K562 (cell line): Measurements from ENCODE around the gene TIMM50. TPM values are rescaled to one million over a fixed set of nuclear protein-coding genes. Genes with fewer than 3 reads are reported as not detected.

Source experiments
- ETV6 ChIP-seq, 3 experiments: fragments of 150-350 bp in 1 of 3; sonication (generic) in 1 of 3; formaldehyde crosslinking in 1 of 3; IDR thresholded peaks; 2 replicates each; pipeline versions ENCODE4 v1.6.1 to v1.8.0; 2014 to 2022; ENCODE audit warnings: borderline replicate concordance in 2 of 3, low read depth in 2 of 3, antibody characterized with exemption in 1 of 3, low read length in 1 of 3, mild to moderate bottlenecking in 1 of 3, missing genetic modification reagents in 1 of 3
- FIP1L1 ChIP-seq: fragments of 200-400 bp; formaldehyde crosslinking; IDR thresholded peaks from 2 replicates; pipeline ENCODE4 v1.6.1; 2018; ENCODE audit warnings: mild to moderate bottlenecking, low read depth, low read length; ENCODE audit not compliant: poor library complexity, severe bottlenecking
- MCM5 ChIP-seq: fragments of 450-650 bp; IDR thresholded peaks from 2 replicates; pipeline ENCODE4 v1.6.1; 2016; ENCODE audit warnings: low read depth
- MXI1 ChIP-seq: IDR thresholded peaks from 2 replicates; pipeline ENCODE4 v1.6.1; 2011; ENCODE audit warnings: low read depth, mild to moderate bottlenecking, improper control_type of control experiment, low read length
- NR4A1 ChIP-seq, 2 experiments: fragments of 250-450 bp in 1 of 2; fragments of 450-650 bp in 1 of 2; sonication (Bioruptor Pico) in 1 of 2; IDR thresholded peaks; 2 replicates each; pipeline versions ENCODE4 v1.4.0 to v1.6.1; 2016 to 2020; ENCODE audit warnings: mild to moderate bottlenecking in 2 of 2, missing compliant biosample characterization in 1 of 2, missing genetic modification characterization in 1 of 2, moderate library complexity in 1 of 2
- PML ChIP-seq: IDR thresholded peaks from 2 replicates; pipeline ENCODE4 v1.6.1; 2012; ENCODE audit warnings: low read length, inconsistent platforms
- RB1 ChIP-seq: fragments of 450-650 bp; IDR thresholded peaks from 2 replicates; pipeline ENCODE4 v1.6.1; 2017; ENCODE audit warnings: low read depth, mild to moderate bottlenecking
- SIRT6 ChIP-seq: IDR thresholded peaks from one replicate; pipeline ENCODE4 v1.6.1; 2012; ENCODE audit warnings: low read depth, mild to moderate bottlenecking, control low read depth, inconsistent platforms, low read length, moderate library complexity
- SRSF7 ChIP-seq: fragments of 200-400 bp; formaldehyde crosslinking; optimal IDR thresholded peaks from 2 replicates; pipeline ENCODE3; 2017; ENCODE audit warnings: mild to moderate bottlenecking, low read depth, low read length
- SRSF9 ChIP-seq: fragments of 200-400 bp; formaldehyde crosslinking; IDR thresholded peaks from 2 replicates; pipeline ENCODE4 v1.6.1; 2017; ENCODE audit warnings: low read depth, low read length, borderline replicate concordance
- TAF1 ChIP-seq: IDR thresholded peaks from 2 replicates; pipeline ENCODE4 v1.6.1; 2011; ENCODE audit warnings: mild to moderate bottlenecking, low read length, moderate library complexity; ENCODE audit not compliant: insufficient read depth, control insufficient read depth, severe bottlenecking; ENCODE audit errors: extremely low read depth
- TBP ChIP-seq: optimal IDR thresholded peaks from 2 replicates; pipeline ENCODE3; 2011; ENCODE audit warnings: low read depth, low read length, improper control_type of control experiment
- ZNF133 ChIP-seq: fragments of 250-450 bp; sonication (Bioruptor Pico); IDR thresholded peaks from 2 replicates; pipeline ENCODE4 v1.4.0; 2020; ENCODE audit warnings: mild to moderate bottlenecking
- ZNF23 ChIP-seq: fragments of 250-450 bp; sonication (Bioruptor Pico); IDR thresholded peaks from 2 replicates; pipeline ENCODE4 v1.4.0; 2020; ENCODE audit warnings: mild to moderate bottlenecking
- ZNF717 ChIP-seq: fragments of 250-450 bp; sonication (Bioruptor Pico); IDR thresholded peaks from 2 replicates; pipeline ENCODE4 v1.5.0; 2021
- polyA plus RNA-seq, 8 experiments: library from polyadenylated mRNA; depleted of rRNA in 4 of 8; stranded (reverse) in 5 of 8; unstranded in 3 of 8; fragments of >200 nt; fragmentation: Nextera tagmentation in 2 of 8; fragmentation: Illumina TruSeq in 1 of 8; extraction: Ambion mirVana in 2 of 8; extraction: Trizol in 1 of 8; gene quantifications; 2 replicates each; pipeline versions ENCODE4 v1.2.1 to v1.2.3, GENCODE V29; 2011 to 2014; ENCODE audit warnings: inconsistent platforms in 1 of 8, missing spikeins in 1 of 8
- total RNA-seq, 7 experiments: library from RNA; depleted of rRNA in 6 of 7; stranded (reverse); fragments of >200 nt in 6 of 7; fragmentation: Illumina TruSeq in 2 of 7; extraction: Trizol in 2 of 7; gene quantifications; 2 replicates each; pipeline versions ENCODE4 v1.2.1 to v1.2.3, GENCODE V29; 2011 to 2021; ENCODE audit warnings: low replicate concordance in 1 of 7
- TF ChIP-seq, protein P1 (sequence below): fragments of 450-650 bp; IDR thresholded peaks from 2 replicates; pipeline ENCODE4 v1.7.0; 2016; ENCODE audit warnings: borderline replicate concordance
- TF ChIP-seq, protein P2 (sequence below): sonication (generic); formaldehyde crosslinking; IDR thresholded peaks from 2 replicates; pipeline ENCODE4 v1.8.0; 2022; ENCODE audit warnings: missing genetic modification reagents, mild to moderate bottlenecking, borderline replicate concordance
- TF ChIP-seq, protein P3 (sequence below): fragments of 450-650 bp; IDR thresholded peaks from 2 replicates; pipeline ENCODE4 v1.6.1; 2018; ENCODE audit warnings: mild to moderate bottlenecking, low read depth; ENCODE audit not compliant: partially characterized antibody
- TF ChIP-seq, protein P4 (sequence below): fragments of 250-450 bp; sonication (Bioruptor Pico); IDR thresholded peaks from 2 replicates; pipeline ENCODE4 v1.5.0; 2020; ENCODE audit warnings: mild to moderate bottlenecking

The TIMM50 gene
- total and polyA plus RNA-seq, 9 of the 15 experiments (the other 6 are each of a cell fraction or from before 2014, with no cell fraction given), result 28.3 to 221 (median 170) TPM

DNA sequence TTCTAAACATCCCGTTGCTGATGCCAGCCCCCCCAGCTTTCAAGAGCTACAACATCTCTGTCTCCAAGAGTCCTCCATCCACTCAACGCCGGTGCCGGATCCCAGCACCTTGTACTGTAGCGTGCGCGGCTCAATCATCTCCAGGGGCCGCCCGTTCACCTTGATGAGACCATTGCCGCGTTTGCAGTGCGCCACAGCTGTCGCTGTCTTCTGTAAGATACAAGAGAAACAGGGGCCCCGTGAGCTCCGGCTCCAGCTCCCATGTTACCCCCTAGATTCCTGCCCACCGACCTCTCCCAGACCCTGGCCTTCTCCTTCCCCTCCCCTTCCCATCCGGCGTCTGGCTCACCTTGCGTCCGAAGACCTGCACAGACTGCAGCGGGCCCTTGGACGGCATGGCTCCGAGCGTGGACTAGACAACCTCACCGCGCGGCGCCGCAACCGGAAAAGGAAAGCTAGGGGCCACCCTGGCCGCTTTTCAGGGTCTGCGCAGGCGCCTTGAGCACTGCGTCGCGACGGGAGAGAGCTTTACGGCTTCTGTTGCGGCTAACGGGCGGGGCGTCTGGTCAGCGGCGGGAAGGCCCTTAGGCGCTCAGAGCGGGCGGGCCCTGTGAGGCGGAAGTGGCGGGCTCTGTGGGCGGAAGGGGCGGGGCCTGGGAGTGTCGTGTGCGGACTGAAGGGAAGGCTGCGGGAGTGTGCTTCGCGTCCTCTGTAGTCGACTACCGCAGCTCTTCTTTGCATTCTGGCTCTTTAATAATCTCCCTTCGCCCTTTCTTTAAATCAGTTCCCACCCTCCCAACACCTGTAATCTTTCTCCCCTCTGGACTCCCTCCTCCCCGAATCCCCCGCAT, 44.9 kb upstream of the TIMM50 start, which contains the start of gene RPS16 (continued):
- TF ChIP-seq, protein P1, sequence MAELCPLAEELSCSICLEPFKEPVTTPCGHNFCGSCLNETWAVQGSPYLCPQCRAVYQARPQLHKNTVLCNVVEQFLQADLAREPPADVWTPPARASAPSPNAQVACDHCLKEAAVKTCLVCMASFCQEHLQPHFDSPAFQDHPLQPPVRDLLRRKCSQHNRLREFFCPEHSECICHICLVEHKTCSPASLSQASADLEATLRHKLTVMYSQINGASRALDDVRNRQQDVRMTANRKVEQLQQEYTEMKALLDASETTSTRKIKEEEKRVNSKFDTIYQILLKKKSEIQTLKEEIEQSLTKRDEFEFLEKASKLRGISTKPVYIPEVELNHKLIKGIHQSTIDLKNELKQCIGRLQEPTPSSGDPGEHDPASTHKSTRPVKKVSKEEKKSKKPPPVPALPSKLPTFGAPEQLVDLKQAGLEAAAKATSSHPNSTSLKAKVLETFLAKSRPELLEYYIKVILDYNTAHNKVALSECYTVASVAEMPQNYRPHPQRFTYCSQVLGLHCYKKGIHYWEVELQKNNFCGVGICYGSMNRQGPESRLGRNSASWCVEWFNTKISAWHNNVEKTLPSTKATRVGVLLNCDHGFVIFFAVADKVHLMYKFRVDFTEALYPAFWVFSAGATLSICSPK, result no peak
- TF ChIP-seq SRSF9 (no peak), TAF1 (peak; percentile 99), PML (peak; percentile 87), ZNF717 (CRISPR knock-in tag) (no peak), MCM5 (no peak), ZNF133 (CRISPR knock-in tag) (no peak), TBP (peak; percentile 98), NR4A1 (CRISPR knock-in tag; IDR thresholded peaks at IDR 0.05) (0 out of 2 replicates have a peak, but pooled peaks have one; percentile 70), NR4A1 (tag; IDR thresholded peaks at IDR 0.05) (no peak), RB1 (peak; percentile 86; the same call in 1 of the 2 replicates), SIRT6 (no peak), FIP1L1 (peak; percentile 72), ETV6 (IDR thresholded peaks at IDR 0.05; ENCODE audit: borderline replicate concordance in 1 of 2, low read depth in 2 of 2, low read length in 1 of 2) (no peak), ETV6 (CRISPR knock-in tag; IDR thresholded peaks at IDR 0.05; ENCODE audit: borderline replicate concordance) (no peak), MXI1 (peak; percentile 80; the same call in 1 of the 2 replicates), SRSF7 (no peak), ZNF23 (CRISPR knock-in tag) (no peak)
- TF ChIP-seq, protein P2, sequence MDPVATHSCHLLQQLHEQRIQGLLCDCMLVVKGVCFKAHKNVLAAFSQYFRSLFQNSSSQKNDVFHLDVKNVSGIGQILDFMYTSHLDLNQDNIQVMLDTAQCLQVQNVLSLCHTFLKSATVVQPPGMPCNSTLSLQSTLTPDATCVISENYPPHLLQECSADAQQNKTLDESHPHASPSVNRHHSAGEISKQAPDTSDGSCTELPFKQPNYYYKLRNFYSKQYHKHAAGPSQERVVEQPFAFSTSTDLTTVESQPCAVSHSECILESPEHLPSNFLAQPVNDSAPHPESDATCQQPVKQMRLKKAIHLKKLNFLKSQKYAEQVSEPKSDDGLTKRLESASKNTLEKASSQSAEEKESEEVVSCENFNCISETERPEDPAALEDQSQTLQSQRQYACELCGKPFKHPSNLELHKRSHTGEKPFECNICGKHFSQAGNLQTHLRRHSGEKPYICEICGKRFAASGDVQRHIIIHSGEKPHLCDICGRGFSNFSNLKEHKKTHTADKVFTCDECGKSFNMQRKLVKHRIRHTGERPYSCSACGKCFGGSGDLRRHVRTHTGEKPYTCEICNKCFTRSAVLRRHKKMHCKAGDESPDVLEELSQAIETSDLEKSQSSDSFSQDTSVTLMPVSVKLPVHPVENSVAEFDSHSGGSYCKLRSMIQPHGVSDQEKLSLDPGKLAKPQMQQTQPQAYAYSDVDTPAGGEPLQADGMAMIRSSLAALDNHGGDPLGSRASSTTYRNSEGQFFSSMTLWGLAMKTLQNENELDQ (CRISPR knock-in tag), result no peak
- TF ChIP-seq, protein P3, sequence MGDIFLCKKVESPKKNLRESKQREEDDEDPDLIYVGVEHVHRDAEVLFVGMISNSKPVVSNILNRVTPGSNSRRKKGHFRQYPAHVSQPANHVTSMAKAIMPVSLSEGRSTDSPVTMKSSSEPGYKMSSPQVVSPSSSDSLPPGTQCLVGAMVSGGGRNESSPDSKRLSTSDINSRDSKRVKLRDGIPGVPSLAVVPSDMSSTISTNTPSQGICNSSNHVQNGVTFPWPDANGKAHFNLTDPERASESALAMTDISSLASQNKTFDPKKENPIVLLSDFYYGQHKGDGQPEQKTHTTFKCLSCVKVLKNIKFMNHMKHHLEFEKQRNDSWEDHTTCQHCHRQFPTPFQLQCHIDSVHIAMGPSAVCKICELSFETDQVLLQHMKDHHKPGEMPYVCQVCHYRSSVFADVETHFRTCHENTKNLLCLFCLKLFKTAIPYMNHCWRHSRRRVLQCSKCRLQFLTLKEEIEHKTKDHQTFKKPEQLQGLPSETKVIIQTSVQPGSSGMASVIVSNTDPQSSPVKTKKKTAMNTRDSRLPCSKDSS, result no peak
- TF ChIP-seq, protein P4, sequence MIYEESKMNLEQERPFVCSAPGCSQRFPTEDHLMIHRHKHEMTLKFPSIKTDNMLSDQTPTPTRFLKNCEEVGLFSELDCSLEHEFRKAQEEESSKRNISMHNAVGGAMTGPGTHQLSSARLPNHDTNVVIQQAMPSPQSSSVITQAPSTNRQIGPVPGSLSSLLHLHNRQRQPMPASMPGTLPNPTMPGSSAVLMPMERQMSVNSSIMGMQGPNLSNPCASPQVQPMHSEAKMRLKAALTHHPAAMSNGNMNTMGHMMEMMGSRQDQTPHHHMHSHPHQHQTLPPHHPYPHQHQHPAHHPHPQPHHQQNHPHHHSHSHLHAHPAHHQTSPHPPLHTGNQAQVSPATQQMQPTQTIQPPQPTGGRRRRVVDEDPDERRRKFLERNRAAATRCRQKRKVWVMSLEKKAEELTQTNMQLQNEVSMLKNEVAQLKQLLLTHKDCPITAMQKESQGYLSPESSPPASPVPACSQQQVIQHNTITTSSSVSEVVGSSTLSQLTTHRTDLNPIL, result no peak
